DOHH2 (cell line): ENCODE data around the gene EPHB2.

Source experiments
- H3F3A ChIP-seq: fragments of 200-600 bp; sonication (generic), shearing (Covaris generic); 2 replicates; pipeline ENCODE4 v1.6.0; 2016; ENCODE audit warnings: antibody characterized with exemption, mild to moderate bottlenecking; ENCODE audit not compliant: control insufficient read depth, insufficient read depth
- H3K27ac ChIP-seq: fragments of 200-600 bp; sonication (generic); 2 replicates; pipeline ENCODE4 v1.5.1; 2014; ENCODE audit warnings: low read depth, mild to moderate bottlenecking, low read length, moderate library complexity
- H3K27me3 ChIP-seq: fragments of 200-600 bp; sonication (generic); 2 replicates; pipeline ENCODE4 v1.6.1; 2014; ENCODE audit warnings: mild to moderate bottlenecking, low read length, mixed read lengths; ENCODE audit not compliant: control insufficient read depth
- H3K36me3 ChIP-seq: fragments of 200-600 bp; sonication (generic); 2 replicates; pipeline ENCODE4 v1.6.1; 2014; ENCODE audit warnings: mild to moderate bottlenecking, low read length, moderate library complexity, mixed read lengths; ENCODE audit not compliant: control insufficient read depth
- H3K4me1 ChIP-seq: fragments of 200-600 bp; sonication (generic); 2 replicates; pipeline ENCODE4 v1.6.1; 2014; ENCODE audit warnings: mild to moderate bottlenecking, low read length, mixed read lengths; ENCODE audit not compliant: control insufficient read depth
- H3K4me2 ChIP-seq: fragments of 200-600 bp; sonication (generic); 2 replicates; pipeline ENCODE4 v1.6.0; 2014; ENCODE audit warnings: mild to moderate bottlenecking, low read length, moderate library complexity
- H3K4me3 ChIP-seq: fragments of 200-600 bp; sonication (generic); 2 replicates; pipeline ENCODE4 v1.5.1; 2014; ENCODE audit warnings: mild to moderate bottlenecking, low read length, mixed read lengths
- H3K79me2 ChIP-seq: fragments of 200-600 bp; sonication (generic); 2 replicates; pipeline ENCODE4 v1.6.1; 2014; ENCODE audit warnings: mild to moderate bottlenecking, low read length, mixed read lengths; ENCODE audit not compliant: control insufficient read depth
- H3K9me2 ChIP-seq: fragments of 200-600 bp; sonication (generic); replicated peaks from 2 replicates; pipeline ENCODE4 v1.6.1; 2014; ENCODE audit warnings: mild to moderate bottlenecking, low read length, mixed read lengths; ENCODE audit not compliant: control insufficient read depth
- H3K9me3 ChIP-seq: fragments of 200-600 bp; sonication (generic); 2 replicates; pipeline ENCODE4 v1.6.1; 2014; ENCODE audit warnings: antibody characterized with exemption, low read length, mixed read lengths; ENCODE audit not compliant: control insufficient read depth, insufficient read depth
- H4K20me1 ChIP-seq: fragments of 200-600 bp; sonication (generic); 2 replicates; pipeline ENCODE4 v1.6.0; 2014; ENCODE audit warnings: low read depth, mild to moderate bottlenecking, antibody characterized with exemption, low read length, moderate library complexity; ENCODE audit not compliant: control insufficient read depth, insufficient read depth
- CTCF ChIP-seq: fragments of 200-600 bp; sonication (generic); IDR thresholded peaks from one replicate; pipeline ENCODE4 v1.5.1; 2014; ENCODE audit warnings: antibody characterized with exemption, mild to moderate bottlenecking, low read depth, low read length; ENCODE audit not compliant: poor library complexity, severe bottlenecking
- EZH2phosphoT487 ChIP-seq: fragments of 200-600 bp; sonication (generic); IDR thresholded peaks from 2 replicates; pipeline ENCODE4 v1.6.1; 2017; ENCODE audit warnings: borderline replicate concordance, mild to moderate bottlenecking, antibody characterized with exemption, low read length, moderate library complexity, mixed read lengths

The EPHB2 gene

DNA sequence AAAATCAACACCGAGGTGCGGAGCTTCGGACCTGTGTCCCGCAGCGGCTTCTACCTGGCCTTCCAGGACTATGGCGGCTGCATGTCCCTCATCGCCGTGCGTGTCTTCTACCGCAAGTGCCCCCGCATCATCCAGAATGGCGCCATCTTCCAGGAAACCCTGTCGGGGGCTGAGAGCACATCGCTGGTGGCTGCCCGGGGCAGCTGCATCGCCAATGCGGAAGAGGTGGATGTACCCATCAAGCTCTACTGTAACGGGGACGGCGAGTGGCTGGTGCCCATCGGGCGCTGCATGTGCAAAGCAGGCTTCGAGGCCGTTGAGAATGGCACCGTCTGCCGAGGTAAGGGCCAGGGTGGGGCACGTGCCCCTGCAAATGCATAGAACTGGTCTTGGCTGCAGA, 74.1 kb downstream of the EPHB2 start:
- H3K9me3 ChIP-seq = no peaks in the 10 kb centered on the region
- H3K27ac ChIP-seq = no peak overlapping the region
- H3K9me2 ChIP-seq = no peaks in the 10 kb centered on the region
- H3K27me3 ChIP-seq = no peaks in the 10 kb centered on the region
- no peaks in the 10 kb centered on the region for H3K4me1 ChIP-seq
- no peaks in the 10 kb centered on the region for H3K36me3 ChIP-seq
- no peaks in the 10 kb centered on the region for H3K79me2 ChIP-seq
- no peak overlapping the region for H3K4me2 ChIP-seq
- no peak overlapping the region for H3K4me3 ChIP-seq
- H3F3A ChIP-seq = no peaks in the 10 kb centered on the region
- no peak for TF ChIP-seq EZH2phosphoT487
- TF ChIP-seq CTCF = no peak
- no peaks in the 10 kb centered on the region for H4K20me1 ChIP-seq

- Histone ChIP-seq H4K20me1 (no peaks in the 10 kb centered on the region), H3K4me2 (no peak overlapping the region), H3F3A (no peaks in the 10 kb centered on the region), H3K4me1 (no peaks in the 10 kb centered on the region), H3K36me3 (no peaks in the 10 kb centered on the region), H3K9me3 (no peaks in the 10 kb centered on the region), H3K27ac (no peak overlapping the region), H3K4me3 (no peak overlapping the region), H3K79me2 (no peaks in the 10 kb centered on the region), H3K9me2 (no peaks in the 10 kb centered on the region), H3K27me3 (no peaks in the 10 kb centered on the region)
- no peak for TF ChIP-seq EZH2phosphoT487
- no peak for TF ChIP-seq CTCF
Observed at GRCh38 chr1:22786101-22786500, 75.5 kb downstream of the EPHB2 start.

DNA sequence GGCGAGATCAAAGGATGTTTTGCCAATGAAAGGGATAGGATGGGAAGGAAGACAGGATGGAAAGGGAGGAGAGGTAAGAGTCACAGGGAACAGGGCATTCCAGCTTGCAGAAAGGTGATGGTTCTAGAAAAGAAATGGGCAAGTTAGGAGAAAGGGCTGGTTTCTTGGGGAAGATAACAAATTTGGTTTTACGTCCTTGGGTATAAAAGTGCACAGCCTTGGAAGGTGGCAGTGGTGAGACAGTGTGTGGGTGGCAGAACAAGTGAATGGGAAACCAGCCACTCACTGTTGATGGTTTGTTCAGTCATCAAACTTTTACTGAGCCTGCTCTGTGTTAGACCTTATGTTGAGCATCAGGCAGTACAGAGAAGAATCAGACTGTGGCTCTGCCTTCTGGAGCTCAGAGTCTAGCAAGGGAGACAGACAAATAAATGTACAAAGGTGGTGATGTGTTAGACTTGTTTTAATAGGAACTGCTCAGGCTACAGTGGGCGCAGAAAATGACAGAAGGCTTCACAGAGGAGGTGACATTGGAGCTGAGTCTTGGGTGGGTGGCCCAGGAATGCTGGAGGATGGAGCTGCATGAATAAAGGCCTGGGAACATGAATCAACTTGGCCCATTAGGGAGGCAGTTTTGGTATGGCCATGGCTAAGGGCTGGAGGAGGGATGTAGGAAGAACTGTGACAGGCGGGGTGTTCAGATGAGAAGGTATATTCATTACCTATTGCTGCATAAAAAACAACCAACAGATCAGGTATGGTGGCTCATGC, 76.3 kb downstream of the EPHB2 start:
- TF ChIP-seq EZH2phosphoT487 = no peak
- TF ChIP-seq CTCF = no peak
- Histone ChIP-seq H3K9me3 (no peaks in the 10 kb centered on the region), H3K27ac (no peak overlapping the region)

More for the DNA sequence above, 76.3 kb downstream of the EPHB2 start:
- Histone ChIP-seq H3K36me3 (no peaks in the 10 kb centered on the region), H3K27me3 (no peaks in the 10 kb centered on the region), H3K4me1 (no peaks in the 10 kb centered on the region), H3K9me2 (no peaks in the 10 kb centered on the region), H3F3A (no peaks in the 10 kb centered on the region), H3K79me2 (no peaks in the 10 kb centered on the region), H3K4me2 (no peak overlapping the region), H3K4me3 (no peak overlapping the region), H4K20me1 (no peaks in the 10 kb centered on the region)
